Right forelimb (tissue), 1 donor: ENCODE measurements around the gene INSYN2B.
"Not testable (repeated sequence)": the region's sequence is repeated elsewhere in the genome, so short reads cannot be mapped to it uniquely, and the experiment has no call there.

ENCODE experiments used
- DNase-seq: peaks from one replicate; pipeline ENCODE4 v3.0.0-alpha.2; 2018

Gene INSYN2B

GRCh38 chr5:169840405-169840804, 139.9 kb downstream of the INSYN2B start:
- no peak for DNase-seq

- no peak for DNase-seq
Observed at GRCh38 chr5:169838688-169839087, 141.6 kb downstream of the INSYN2B start.

- no peak for DNase-seq
Observed at GRCh38 chr5:169837686-169838085, 142.6 kb downstream of the INSYN2B start.

- DNase-seq, result no peak
Observed at GRCh38 chr5:169836835-169837536, 143.3 kb downstream of the INSYN2B start.

GRCh38 chr5:169834540-169834939, 145.8 kb downstream of the INSYN2B start:
- DNase-seq, result not testable (repeated sequence)

- not testable (repeated sequence) for DNase-seq
Observed at GRCh38 chr5:169833681-169834292, 146.5 kb downstream of the INSYN2B start.

GRCh38 chr5:169832845-169833244, 147.4 kb downstream of the INSYN2B start:
- no peak for DNase-seq

- DNase-seq, result no peak
Observed at GRCh38 chr5:169832304-169832703, 148.0 kb downstream of the INSYN2B start.

GRCh38 chr5:169831331-169831730, 149.0 kb downstream of the INSYN2B start:
- no peak for DNase-seq

- DNase-seq, result no peak
Observed at GRCh38 chr5:169828385-169828784, 151.9 kb downstream of the INSYN2B start.

- no peak for DNase-seq
Observed at GRCh38 chr5:169827769-169828168, 152.5 kb downstream of the INSYN2B start.

GRCh38 chr5:169826618-169827017, 153.7 kb downstream of the INSYN2B start:
- DNase-seq, result no peak

- DNase-seq, result no peak
Observed at GRCh38 chr5:169817031-169817430, 163.3 kb downstream of the INSYN2B start.

- no peak for DNase-seq
Observed at GRCh38 chr5:169814522-169814921, 165.8 kb downstream of the INSYN2B start.
